ENCODE results near the gene NME1. TPM values are rescaled to one million over a fixed set of nuclear protein-coding genes. Genes with fewer than 3 reads are reported as not detected.
A peak's percentile ranks its signal among the peaks of the same experiment; 100 is the strongest.

Gene NME1
- total RNA-seq, 1 donor from 2014 or later = 70.6 TPM

GRCh38 chr17:51152766-51153209, 571 bp upstream of the NME1 start:
- Histone ChIP-seq H3K27me3 (no peaks in the 10 kb centered on the region), H3K9me3 (no peaks in the 10 kb centered on the region), H3K27ac (peak overlapping the region; percentile 82 to 86), H3K4me1 (peaks cover 0 to 13% of the 10 kb centered on the region in 2 donors), H3K4me3 (peak overlapping the region; percentile 52 to 92), H3K36me3 (no peaks in the 10 kb centered on the region)
- intact Hi-C loops (cut with DNase I) = loop anchor here (1.0 to 10.0 kb wide), 6 partner anchors 14 to 368 kb away; partner anchors contain the start of genes NME2 and TOB1
- no peak for DNase-seq (ENCODE audit: low spot score in 2 of 2)
- no peak for TF ChIP-seq CTCF (IDR thresholded peaks at IDR 0.05)

- peaks cover 0 to 13% of the 10 kb centered on the region in 2 donors for H3K4me1 ChIP-seq
- peak overlapping the region; percentile 73 to 92 for H3K4me3 ChIP-seq
- no peaks in the 10 kb centered on the region for H3K36me3 ChIP-seq
- no peaks in the 10 kb centered on the region for H3K9me3 ChIP-seq
- H3K27me3 ChIP-seq = no peaks in the 10 kb centered on the region
- TF ChIP-seq CTCF (IDR thresholded peaks at IDR 0.05) = no peak
- DNase-seq (ENCODE audit: low spot score in 2 of 2) = no peak
- intact Hi-C loops (cut with DNase I) = loop anchor here (5.0 to 10.0 kb wide), 2 partner anchors 287 to 369 kb away; partner anchors contain the start of gene TOB1
- H3K27ac ChIP-seq = no peak overlapping the region
Measured at GRCh38 chr17:51154176-51154575, 817 bp downstream of the NME1 start.

DNA sequence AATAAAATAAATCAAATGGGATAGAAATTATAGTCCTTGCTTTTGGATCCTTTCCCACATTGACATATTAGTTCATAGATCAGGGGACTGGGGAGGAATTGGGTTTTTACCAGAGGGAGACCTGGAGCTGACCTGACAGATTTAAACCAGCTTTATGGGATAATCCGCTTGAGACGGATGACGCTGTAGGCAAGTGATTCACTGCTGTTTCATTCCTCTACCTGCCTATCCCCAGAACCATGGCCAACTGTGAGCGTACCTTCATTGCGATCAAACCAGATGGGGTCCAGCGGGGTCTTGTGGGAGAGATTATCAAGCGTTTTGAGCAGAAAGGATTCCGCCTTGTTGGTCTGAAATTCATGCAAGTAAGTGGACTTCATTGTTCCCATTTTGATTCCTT, 2.1 kb downstream of the NME1 start:
- intact Hi-C loops (cut with DNase I) = loop anchor here (10.0 kb wide), 1 partner anchor 371 kb away; no protein-coding TSS in a partner anchor

GRCh38 chr17:51159604-51160003, 6.2 kb downstream of the NME1 start:
- Histone ChIP-seq H3K27ac (no peak overlapping the region), H3K27me3 (no peaks in the 10 kb centered on the region), H3K4me3 (no peak overlapping the region), H3K9me3 (no peaks in the 10 kb centered on the region), H3K4me1 (peaks cover 0 to 3% of the 10 kb centered on the region in 2 donors), H3K36me3 (peaks cover 9 to 22% of the 10 kb centered on the region in 2 donors)
- no peak for TF ChIP-seq CTCF (IDR thresholded peaks at IDR 0.05)
- intact Hi-C loops (cut with DNase I) = loop anchor here (10.0 kb wide), 1 partner anchor 375 kb away; no protein-coding TSS in a partner anchor
- DNase-seq (ENCODE audit: low spot score in 2 of 2) = no peak

More for the DNA sequence above, 2.1 kb downstream of the NME1 start:
- no peak for TF ChIP-seq CTCF (IDR thresholded peaks at IDR 0.05)
- peaks cover 0 to 13% of the 10 kb centered on the region in 2 donors for H3K4me1 ChIP-seq
- H3K9me3 ChIP-seq = no peaks in the 10 kb centered on the region
- no peak overlapping the region for H3K27ac ChIP-seq
- H3K36me3 ChIP-seq = peaks cover 0 to 5% of the 10 kb centered on the region in 2 donors
- H3K4me3 ChIP-seq = no peak overlapping the region
- no peaks in the 10 kb centered on the region for H3K27me3 ChIP-seq
- no peak for DNase-seq (ENCODE audit: low spot score in 2 of 2)

- Histone ChIP-seq H3K27me3 (no peaks in the 10 kb centered on the region), H3K36me3 (peaks cover 9 to 22% of the 10 kb centered on the region in 2 donors), H3K27ac (no peak overlapping the region), H3K4me3 (no peak overlapping the region), H3K4me1 (peaks cover 0 to 7% of the 10 kb centered on the region in 2 donors), H3K9me3 (no peaks in the 10 kb centered on the region)
- no peak for DNase-seq (ENCODE audit: low spot score in 2 of 2)
- no peak for TF ChIP-seq CTCF (IDR thresholded peaks at IDR 0.05)
- intact Hi-C loops (cut with DNase I) = no loop called here
Measured at GRCh38 chr17:51161541-51161940, 8.2 kb downstream of the NME1 start.

Data from ascending aorta (tissue), 2 donors.